A673 (cell line): ENCODE results near the gene MINDY4. TPM values are rescaled to one million over a fixed set of nuclear protein-coding genes. Genes with fewer than 3 reads are reported as not detected.
A peak's percentile ranks its signal among the peaks of the same experiment; 100 is the strongest.

Source experiments
- BruUV-seq: library from RNA; stranded (reverse); fragments of 400-500 nt; replicated peaks from 2 replicates; lab custom pipeline; 2021; lab: Mats Ljungman, UMichigan
- CTCF ChIA-PET: fragments of 300-600 bp; sonication (Branson Sonifier 250); formaldehyde crosslinking; loops from one replicate; lab custom pipeline; 2022; ENCODE audit warnings: antibody characterized with exemption; lab: Charles Lee
- POLR2A ChIA-PET: fragments of 300-600 bp; sonication (Branson Sonifier 250); formaldehyde crosslinking; loops from one replicate; lab custom pipeline; 2022; ENCODE audit warnings: antibody characterized with exemption; ENCODE audit not compliant: low non-redundant PET; lab: Charles Lee
- DNase-seq: peaks from one replicate; pipeline ENCODE4 v3.0.0-alpha.2; 2015; ENCODE audit warnings: low spot score
- H3K27ac ChIP-seq: fragments of 200-600 bp; sonication (generic); 2 replicates; pipeline ENCODE4 v1.5.1; 2016; ENCODE audit warnings: mixed run types, low read depth, mild to moderate bottlenecking, mixed read lengths, antibody characterized with exemption, low read length; ENCODE audit not compliant: poor library complexity, severe bottlenecking
- H3K27me3 ChIP-seq: fragments of 200-600 bp; sonication (generic); replicated peaks from 2 replicates; pipeline ENCODE4 v1.6.1; 2017; ENCODE audit warnings: mixed run types, low read depth, mild to moderate bottlenecking, mixed read lengths, antibody characterized with exemption, low read length; ENCODE audit not compliant: insufficient read depth, poor library complexity
- H3K36me3 ChIP-seq: fragments of 200-600 bp; sonication (generic); 2 replicates; pipeline ENCODE4 v1.6.1; 2016; ENCODE audit warnings: mixed run types, mild to moderate bottlenecking, mixed read lengths, antibody characterized with exemption, low read length; ENCODE audit not compliant: insufficient read depth, poor library complexity, severe bottlenecking
- H3K4me1 ChIP-seq: fragments of 200-600 bp; sonication (generic); 2 replicates; pipeline ENCODE4 v1.6.1; 2017; ENCODE audit warnings: mixed run types, mild to moderate bottlenecking, mixed read lengths, antibody characterized with exemption, low read length; ENCODE audit not compliant: insufficient read depth, poor library complexity, severe bottlenecking
- H3K4me3 ChIP-seq: fragments of 200-600 bp; sonication (generic); 2 replicates; pipeline ENCODE4 v1.5.1; 2016; ENCODE audit warnings: low read depth, mixed run types, mild to moderate bottlenecking, mixed read lengths, low read length; ENCODE audit not compliant: poor library complexity, severe bottlenecking
- H3K9me3 ChIP-seq: fragments of 200-600 bp; sonication (generic); 2 replicates; pipeline ENCODE4 v1.6.1; 2016; ENCODE audit warnings: mixed run types, low read depth, mild to moderate bottlenecking, mixed read lengths, antibody characterized with exemption, low read length; ENCODE audit not compliant: poor library complexity, severe bottlenecking
- EZH2 ChIP-seq: fragments of 200-600 bp; sonication (generic); IDR thresholded peaks from 2 replicates; pipeline ENCODE4 v1.6.1; 2017; ENCODE audit warnings: borderline replicate concordance, low read depth, mild to moderate bottlenecking, mixed read lengths, antibody characterized with exemption, low read length; ENCODE audit not compliant: poor library complexity, severe bottlenecking
- intact Hi-C: fragments of 100-400 bp; cut with micrococcal nuclease; formaldehyde crosslinking; loops from one replicate; pipeline ENCODE4 v1.10.0; 2022; ENCODE audit not compliant: unreplicated experiment
- total RNA-seq: library from RNA; stranded (reverse); gene quantifications from 2 replicates; pipeline ENCODE4 v1.2.3, GENCODE V29; 2021
- TF ChIP-seq, protein P1 (sequence below): fragments of 300-800, 200-600 bp; sonication (generic); conservative IDR thresholded peaks from 2 replicates; pipeline ENCODE4 v1.5.1; 2017; ENCODE audit warnings: low read depth, mild to moderate bottlenecking, antibody characterized with exemption, low read length, moderate library complexity, mixed read lengths

Gene MINDY4
- total RNA-seq, 1 experiment from 2014 or later = 3.8 TPM

DNA sequence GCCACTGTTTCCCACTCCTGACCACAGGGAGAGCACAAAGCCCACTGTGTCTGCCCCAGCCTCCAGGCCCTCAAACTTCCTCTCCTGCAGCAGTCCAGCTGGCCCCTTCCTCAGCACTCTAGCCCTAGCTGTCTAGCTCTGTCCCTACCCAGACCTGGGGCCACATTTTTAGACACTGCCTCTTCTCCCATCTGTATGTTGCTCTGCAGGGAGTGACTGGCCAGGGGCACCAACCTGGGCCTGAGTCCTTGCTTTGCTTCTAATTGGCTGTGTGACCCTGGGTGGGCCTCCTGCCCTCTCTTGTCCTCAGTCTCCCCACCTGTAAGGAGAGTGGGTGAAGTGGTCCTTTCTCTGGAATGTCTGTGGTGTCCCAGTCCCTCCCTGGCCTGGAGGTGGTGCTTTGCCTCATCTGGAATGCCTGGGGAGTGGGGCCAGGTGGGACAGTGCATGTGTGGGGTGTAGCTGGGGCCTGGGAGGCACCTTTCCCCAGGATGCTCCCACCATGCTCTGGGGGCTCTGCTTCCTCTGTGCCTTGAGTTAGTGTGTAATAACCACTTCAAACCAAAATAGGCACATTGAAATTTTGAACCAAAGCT, 165.5 kb downstream of the MINDY4 start:
- peaks cover 15% of the 10 kb centered on the region for H3K27me3 ChIP-seq
- TF ChIP-seq, protein P1, sequence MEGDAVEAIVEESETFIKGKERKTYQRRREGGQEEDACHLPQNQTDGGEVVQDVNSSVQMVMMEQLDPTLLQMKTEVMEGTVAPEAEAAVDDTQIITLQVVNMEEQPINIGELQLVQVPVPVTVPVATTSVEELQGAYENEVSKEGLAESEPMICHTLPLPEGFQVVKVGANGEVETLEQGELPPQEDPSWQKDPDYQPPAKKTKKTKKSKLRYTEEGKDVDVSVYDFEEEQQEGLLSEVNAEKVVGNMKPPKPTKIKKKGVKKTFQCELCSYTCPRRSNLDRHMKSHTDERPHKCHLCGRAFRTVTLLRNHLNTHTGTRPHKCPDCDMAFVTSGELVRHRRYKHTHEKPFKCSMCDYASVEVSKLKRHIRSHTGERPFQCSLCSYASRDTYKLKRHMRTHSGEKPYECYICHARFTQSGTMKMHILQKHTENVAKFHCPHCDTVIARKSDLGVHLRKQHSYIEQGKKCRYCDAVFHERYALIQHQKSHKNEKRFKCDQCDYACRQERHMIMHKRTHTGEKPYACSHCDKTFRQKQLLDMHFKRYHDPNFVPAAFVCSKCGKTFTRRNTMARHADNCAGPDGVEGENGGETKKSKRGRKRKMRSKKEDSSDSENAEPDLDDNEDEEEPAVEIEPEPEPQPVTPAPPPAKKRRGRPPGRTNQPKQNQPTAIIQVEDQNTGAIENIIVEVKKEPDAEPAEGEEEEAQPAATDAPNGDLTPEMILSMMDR = no peak
- TF ChIP-seq EZH2 = no peak
- H3K27ac ChIP-seq = no peak overlapping the region
- no TSS peak for BruUV-seq
- intact Hi-C loops = no loop called here
- ChIA-PET CTCF (interaction anchor here (2.7 kb wide), 1 partner anchor 47 kb away, joined by 7 read pairs; no protein-coding TSS in a partner anchor), POLR2A (no interaction called here)
- peaks cover 16% of the 10 kb centered on the region for H3K4me1 ChIP-seq
- no peaks in the 10 kb centered on the region for H3K36me3 ChIP-seq
- H3K4me3 ChIP-seq = no peak overlapping the region
- DNase-seq = no peak
- H3K9me3 ChIP-seq = no peaks in the 10 kb centered on the region

DNA sequence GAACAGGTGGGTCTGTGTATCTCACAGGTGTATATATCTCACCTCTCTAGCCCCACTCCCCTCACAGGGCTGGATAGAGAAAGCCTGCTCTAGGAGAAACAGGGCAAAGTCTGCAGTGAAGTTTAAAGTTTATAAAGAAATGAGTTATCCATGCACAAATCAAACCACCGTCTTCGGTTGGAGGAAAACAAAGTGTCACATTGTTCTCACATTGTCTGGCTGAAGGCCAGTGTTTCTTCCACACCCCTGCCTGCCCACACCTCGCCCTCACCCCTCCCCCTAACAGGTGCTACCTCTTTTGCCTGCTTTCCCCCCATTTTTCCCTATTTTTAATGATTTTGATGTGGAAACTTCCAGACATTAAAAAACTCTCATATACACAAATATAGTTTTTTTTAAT, 166.2 kb downstream of the MINDY4 start:
- Histone ChIP-seq H3K4me3 (no peak overlapping the region), H3K27me3 (peaks cover 22% of the 10 kb centered on the region), H3K27ac (no peak overlapping the region), H3K9me3 (no peaks in the 10 kb centered on the region), H3K4me1 (peaks cover 16% of the 10 kb centered on the region), H3K36me3 (no peaks in the 10 kb centered on the region)
- ChIA-PET CTCF (interaction anchor here (2.7 kb wide), 1 partner anchor 46 kb away, joined by 7 read pairs; no protein-coding TSS in a partner anchor), POLR2A (no interaction called here)
- no peak for DNase-seq
- BruUV-seq = no TSS peak
- intact Hi-C loops = no loop called here
- TF ChIP-seq, protein P1 = no peak
- TF ChIP-seq EZH2 = no peak

DNA sequence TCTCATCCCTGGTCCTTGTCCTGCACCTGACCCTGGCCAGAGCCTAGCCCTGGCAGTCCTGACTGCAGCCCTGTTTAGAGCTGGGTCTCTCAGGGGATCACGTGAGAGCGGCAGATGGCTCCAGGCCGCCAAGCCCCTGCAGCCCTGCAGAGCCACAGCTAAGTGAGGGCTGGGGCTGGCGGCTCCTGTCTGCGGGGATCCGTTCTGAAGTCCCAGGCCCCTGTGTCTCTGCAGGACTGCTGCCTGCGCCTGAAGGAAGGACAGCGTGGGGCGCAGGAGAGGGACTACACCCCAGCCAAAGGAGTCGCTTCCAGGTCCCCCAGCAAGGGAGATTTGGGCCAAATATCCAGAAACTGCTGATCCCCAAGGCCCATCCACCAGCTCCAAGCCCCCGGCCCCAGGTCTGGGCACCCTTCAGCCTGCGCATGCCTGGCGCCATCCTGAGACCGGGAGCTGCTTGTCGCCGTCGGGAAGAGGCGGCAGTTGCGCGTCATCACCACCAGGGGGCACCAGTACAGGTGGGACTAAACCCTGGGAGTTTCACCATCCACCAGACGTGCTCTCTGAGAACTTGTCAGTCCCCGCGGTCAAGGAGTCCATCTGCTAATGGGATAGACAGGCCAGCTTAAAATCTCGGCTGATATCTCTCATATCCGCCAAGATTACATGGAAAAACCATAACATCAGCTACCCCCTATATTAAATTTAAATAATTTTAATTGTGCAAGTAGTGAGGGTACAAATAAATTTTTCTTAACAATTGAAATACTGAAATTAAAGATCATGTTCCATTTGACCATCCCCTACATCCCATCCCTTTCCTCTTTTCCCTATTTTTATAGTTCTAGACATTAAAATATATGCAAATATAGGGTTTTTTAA, 167.5 kb downstream of the MINDY4 start:
- BruUV-seq = no TSS peak
- peaks cover 35% of the 10 kb centered on the region for H3K27me3 ChIP-seq
- peaks cover 7% of the 10 kb centered on the region for H3K4me1 ChIP-seq
- H3K36me3 ChIP-seq = no peaks in the 10 kb centered on the region
- no peaks in the 10 kb centered on the region for H3K9me3 ChIP-seq
- no peak overlapping the region for H3K27ac ChIP-seq
- peak; percentile 74 for DNase-seq
- no peak overlapping the region for H3K4me3 ChIP-seq
- POLR2A ChIA-PET = no interaction called here
- CTCF ChIA-PET = interaction anchor here (0.6 to 2.7 kb wide), 7 partner anchors 8 to 1843 kb away, joined by 3 to 13 read pairs (median 3); no protein-coding TSS in a partner anchor
- intact Hi-C loops = no loop called here
- TF ChIP-seq EZH2 = no peak
- TF ChIP-seq, protein P1 = peak; percentile 94
